ENCODE data around the gene LAMB1.

- TF ChIP-seq, protein P1, sequence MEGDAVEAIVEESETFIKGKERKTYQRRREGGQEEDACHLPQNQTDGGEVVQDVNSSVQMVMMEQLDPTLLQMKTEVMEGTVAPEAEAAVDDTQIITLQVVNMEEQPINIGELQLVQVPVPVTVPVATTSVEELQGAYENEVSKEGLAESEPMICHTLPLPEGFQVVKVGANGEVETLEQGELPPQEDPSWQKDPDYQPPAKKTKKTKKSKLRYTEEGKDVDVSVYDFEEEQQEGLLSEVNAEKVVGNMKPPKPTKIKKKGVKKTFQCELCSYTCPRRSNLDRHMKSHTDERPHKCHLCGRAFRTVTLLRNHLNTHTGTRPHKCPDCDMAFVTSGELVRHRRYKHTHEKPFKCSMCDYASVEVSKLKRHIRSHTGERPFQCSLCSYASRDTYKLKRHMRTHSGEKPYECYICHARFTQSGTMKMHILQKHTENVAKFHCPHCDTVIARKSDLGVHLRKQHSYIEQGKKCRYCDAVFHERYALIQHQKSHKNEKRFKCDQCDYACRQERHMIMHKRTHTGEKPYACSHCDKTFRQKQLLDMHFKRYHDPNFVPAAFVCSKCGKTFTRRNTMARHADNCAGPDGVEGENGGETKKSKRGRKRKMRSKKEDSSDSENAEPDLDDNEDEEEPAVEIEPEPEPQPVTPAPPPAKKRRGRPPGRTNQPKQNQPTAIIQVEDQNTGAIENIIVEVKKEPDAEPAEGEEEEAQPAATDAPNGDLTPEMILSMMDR (IDR thresholded peaks at IDR 0.05; ENCODE audit: low read length) = no peak
- TF ChIP-seq EZH2 (IDR thresholded peaks at IDR 0.05; ENCODE audit: borderline replicate concordance, low read length) = no peak
Observed at GRCh38 chr7:107920048-107920772, 82.8 kb downstream of the LAMB1 start.
